Measurements from ENCODE around the gene OR6K6. TPM values are rescaled to one million over a fixed set of nuclear protein-coding genes. Genes with fewer than 3 reads are reported as not detected.

Gene OR6K6
- total RNA-seq, 1 donor from 2014 or later, result not detected

DNA sequence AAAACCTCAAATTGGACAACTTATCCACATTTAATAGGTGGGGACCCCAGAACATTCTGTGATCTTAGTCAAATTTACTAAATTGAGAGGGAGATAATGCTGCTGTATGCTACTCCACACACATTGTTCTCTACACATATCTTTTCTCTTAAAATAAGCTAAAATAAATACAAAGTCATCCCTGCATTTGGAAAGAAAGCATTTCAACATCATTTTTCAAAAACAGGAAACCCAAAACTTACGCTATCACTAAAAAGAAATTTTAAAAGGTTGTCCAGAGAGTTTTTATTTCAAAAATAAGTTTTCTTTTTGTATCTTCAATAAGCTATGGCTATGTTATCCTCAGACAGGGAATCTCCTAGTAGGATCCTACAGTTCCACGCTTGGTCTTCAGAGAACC lies 46.0 kb downstream of the OR6K6 start:
- intact Hi-C loops (cut with micrococcal nuclease), result no loop called here

GRCh38 chr1:158801396-158801795 lies 46.9 kb downstream of the OR6K6 start:
- intact Hi-C loops (cut with micrococcal nuclease), result no loop called here

DNA sequence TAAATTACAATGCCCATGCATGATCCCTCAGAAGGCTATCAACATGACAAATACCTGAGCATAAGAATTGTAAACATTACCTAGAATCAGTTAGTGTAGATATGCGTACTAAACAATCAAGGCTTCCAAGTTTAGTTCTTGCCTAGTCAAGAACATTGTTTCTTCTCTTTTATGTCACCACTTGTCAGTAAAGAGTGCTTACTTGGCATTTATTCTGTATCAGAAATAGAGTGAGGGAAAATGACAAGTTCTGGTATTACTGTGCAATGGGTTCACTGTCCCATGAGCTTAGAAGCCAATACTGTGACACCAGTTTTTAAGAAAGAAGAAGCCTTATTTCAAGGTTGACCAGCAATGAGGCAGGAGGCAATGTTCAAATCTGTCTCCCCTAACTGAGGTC lies 49.2 kb downstream of the OR6K6 start:
- intact Hi-C loops (cut with micrococcal nuclease), result no loop called here

Other genes starting within 250 kb of the OR6K6 start
- not detected in 2 replicates for gene OR6Y1, start 200.3 kb upstream of the OR6K6 start, total RNA-seq
- gene OR6P1, start 184.1 kb upstream of the OR6K6 start, total RNA-seq, result not detected in 2 replicates
- not detected in 2 replicates for gene OR10X1, start 174.8 kb upstream of the OR6K6 start, total RNA-seq
- not detected in 2 replicates for gene OR10Z1, start 149.5 kb upstream of the OR6K6 start, total RNA-seq
- gene SPTA1, start 68.0 kb upstream of the OR6K6 start, total RNA-seq, result not detected in 2 replicates
- gene OR6K2, start 54.1 kb upstream of the OR6K6 start, total RNA-seq, result not detected in 2 replicates
- not detected in 2 replicates for gene OR6K3, start 34.0 kb upstream of the OR6K6 start, total RNA-seq
- gene OR6N1, start 17.5 kb downstream of the OR6K6 start, total RNA-seq, result not detected in 2 replicates
- gene OR6N2, start 26.5 kb downstream of the OR6K6 start, total RNA-seq, result not detected in 2 replicates
- gene MNDA, start 76.6 kb downstream of the OR6K6 start, total RNA-seq, result not detected in 2 replicates
- 35.3 and 36.2 TPM in 2 replicates for gene PYHIN1, start 176.8 kb downstream of the OR6K6 start, total RNA-seq

Data from T-helper 1 cell treated with Interleukin-12 subunit alpha and Interleukin-12 subunit beta and Interleukin-4 antibody, amounts not matched to agents 30 ng/mL and 1 ng/mL, for 36 hours (primary cell).